GM18873 (cell line): ENCODE data around the gene GNG11.

ENCODE experiments used
- ATAC-seq: cut with Tn5 transposase; IDR thresholded peaks from one replicate; pipeline ENCODE4 v1.9.1; 2021; ENCODE audit warnings: mild to moderate bottlenecking, moderate library complexity, moderate number of reproducible peaks; ENCODE audit not compliant: unreplicated experiment, low FRiP score

The GNG11 gene

DNA sequence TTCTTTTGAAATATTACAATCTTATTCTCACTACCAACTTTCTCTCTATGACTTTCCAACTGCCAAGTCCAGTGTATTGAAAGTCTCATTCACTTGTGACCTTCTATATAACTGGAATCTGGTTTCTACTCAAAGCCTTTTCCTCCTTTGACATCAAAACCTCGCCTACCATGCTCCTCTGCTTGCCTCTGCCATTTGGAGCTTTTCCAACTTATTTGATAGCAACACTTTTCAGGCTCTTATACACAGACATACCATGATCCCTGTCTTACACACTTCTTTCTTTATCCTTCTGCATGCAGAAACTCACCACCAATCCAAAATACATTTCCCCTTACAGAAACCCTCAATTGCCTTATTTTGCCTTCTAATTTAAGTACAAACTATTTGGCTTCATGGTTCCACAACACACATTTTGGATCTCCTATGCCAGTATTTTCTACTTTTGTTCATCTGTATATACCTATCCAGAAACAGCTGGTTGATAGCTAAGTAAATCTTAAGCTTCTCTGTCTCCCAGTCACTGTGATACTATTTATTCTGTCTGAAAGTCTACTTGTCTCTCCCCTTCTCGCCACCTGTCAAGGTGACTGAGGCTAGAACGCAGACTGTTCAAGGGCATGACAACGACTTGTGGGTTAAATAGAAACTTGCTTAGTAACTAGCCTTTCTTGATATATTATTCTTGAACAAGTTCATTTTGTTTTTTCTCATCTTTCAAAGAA lies 22.4 kb downstream of the GNG11 start:
- no peak for ATAC-seq

DNA sequence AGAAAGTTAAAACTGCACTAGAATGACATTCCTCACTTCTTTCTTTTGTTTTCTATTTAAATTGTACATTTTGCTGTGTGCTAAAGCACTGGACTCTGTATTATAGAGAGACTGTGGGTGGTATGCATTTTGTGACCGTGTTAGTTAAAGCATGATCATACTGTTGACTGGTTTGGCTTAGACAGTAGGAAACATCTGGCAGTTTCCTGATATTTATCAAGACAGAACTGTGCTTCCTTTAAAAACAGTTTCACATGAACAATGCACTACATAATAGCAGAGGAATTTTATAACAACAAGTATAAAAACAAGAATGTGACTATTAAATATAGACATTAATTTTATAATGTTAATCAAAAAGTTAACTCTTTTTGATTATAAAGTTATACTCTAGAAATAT lies 23.1 kb downstream of the GNG11 start:
- no peak for ATAC-seq

GRCh38 chr7:93945083-93945482 lies 23.5 kb downstream of the GNG11 start:
- ATAC-seq: no peak

DNA sequence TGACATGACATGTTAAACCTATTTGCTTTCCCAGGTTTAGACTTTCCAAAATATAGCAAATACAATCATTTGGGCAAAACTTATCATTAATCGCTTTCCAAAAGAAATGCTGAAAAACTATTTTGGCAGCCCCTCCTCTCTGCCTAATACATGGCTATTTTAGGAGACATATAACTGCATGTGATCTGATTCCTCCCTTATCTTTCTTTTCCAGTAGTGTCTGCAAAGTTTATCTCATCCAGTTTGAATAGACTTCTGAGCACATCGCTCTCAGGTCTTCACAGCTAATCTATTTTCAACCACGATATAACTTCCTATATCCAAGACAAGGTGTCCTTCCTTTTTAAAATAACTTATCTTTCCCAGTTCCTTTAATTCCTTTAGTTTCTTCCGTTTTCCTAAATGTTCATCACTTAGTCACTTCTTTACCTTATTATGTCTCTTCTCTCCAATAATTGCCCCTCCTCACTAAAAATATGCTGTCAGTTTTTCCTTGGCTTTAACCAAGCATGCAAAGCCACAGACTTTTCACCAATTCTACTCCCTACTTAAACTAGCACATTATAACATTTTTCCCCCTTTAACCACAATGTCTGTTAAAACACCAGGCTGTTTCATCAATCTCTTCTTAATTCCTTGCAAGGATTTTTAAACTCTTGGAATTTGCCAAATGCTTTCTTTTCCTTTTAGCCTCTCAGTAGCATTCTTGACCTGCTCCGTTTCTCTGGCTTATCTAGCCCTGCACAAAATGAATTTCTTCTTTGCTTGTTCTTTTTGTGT lies 24.4 kb downstream of the GNG11 start:
- ATAC-seq: no peak

DNA sequence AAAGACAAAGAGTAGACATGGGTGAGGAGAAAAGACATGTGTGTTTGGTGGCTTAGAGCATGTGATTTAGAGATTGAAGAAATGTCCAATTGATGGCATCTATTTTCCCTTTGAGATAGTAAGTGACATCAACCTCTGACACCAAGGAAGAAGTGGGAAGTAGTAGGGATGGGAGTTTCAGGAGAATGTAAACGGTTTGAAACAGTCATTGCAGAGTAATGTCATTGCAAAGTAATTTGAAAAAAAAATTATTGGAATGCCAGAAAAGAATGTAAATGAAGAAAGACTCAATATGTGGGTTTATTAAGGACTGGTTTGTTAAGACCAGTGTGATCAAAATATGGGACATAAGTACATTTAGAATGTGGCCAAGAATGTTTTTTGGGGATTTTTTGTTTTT lies 26.6 kb downstream of the GNG11 start:
- no peak for ATAC-seq

- no peak for ATAC-seq
Measured at GRCh38 chr7:93948873-93949272, 27.3 kb downstream of the GNG11 start.

GRCh38 chr7:93949423-93949822 lies 27.9 kb downstream of the GNG11 start:
- ATAC-seq: no peak

DNA sequence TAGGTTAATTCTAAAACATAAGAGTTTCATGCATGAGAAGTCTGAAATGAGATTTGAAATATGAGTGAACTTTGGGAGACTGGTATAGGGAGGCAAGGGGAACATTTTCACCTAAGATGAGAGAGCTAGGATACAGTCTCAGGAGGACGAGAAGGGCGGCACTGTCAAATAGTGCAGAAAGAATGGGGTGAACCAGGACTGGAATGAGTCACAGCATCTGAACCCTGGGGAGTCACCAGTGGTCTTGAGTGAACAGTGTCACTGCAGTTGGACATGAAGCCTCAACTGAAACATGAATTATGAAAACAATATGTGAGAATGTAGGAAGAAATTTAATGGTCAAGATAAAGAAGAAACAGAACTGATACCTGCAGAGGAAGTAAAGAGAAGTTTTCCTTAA lies 33.8 kb downstream of the GNG11 start:
- ATAC-seq: peak; percentile 70

DNA sequence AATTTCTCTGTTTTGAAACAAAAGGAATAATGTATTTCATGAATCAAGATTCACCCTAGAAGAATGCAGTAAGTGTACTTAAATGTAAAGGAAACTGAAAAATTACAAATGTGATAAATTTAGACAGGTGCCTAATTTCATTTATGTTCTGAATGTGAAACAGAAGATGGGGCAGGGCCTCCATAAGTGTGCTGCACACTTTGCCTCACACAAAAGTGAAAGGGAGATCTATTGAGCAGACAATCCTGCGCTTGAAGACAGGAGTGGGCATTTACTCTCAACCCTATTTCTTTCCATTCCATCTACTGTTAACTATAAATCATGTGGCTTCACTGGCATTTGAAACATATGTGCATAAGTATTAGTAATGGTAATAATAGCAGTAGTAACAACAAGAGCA lies 36.2 kb downstream of the GNG11 start:
- ATAC-seq: no peak

DNA sequence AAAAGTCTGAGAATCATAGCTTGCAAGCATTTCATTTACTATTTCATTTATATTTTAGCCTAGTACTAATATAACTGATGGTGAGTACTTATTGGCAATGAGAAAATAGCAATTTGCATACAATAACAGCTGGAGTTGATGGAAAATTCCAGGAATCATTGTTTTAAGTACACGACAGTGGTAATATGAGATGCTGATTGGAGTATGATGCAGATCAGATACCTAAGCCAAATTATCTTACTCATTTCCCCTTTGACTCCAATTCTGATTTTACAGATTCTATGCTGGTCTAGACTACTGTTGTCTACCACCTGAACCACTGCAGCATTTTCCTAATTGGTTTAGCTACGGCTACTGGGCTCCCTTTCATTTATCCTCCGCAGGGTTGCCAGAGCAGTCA lies 36.7 kb downstream of the GNG11 start:
- no peak for ATAC-seq

DNA sequence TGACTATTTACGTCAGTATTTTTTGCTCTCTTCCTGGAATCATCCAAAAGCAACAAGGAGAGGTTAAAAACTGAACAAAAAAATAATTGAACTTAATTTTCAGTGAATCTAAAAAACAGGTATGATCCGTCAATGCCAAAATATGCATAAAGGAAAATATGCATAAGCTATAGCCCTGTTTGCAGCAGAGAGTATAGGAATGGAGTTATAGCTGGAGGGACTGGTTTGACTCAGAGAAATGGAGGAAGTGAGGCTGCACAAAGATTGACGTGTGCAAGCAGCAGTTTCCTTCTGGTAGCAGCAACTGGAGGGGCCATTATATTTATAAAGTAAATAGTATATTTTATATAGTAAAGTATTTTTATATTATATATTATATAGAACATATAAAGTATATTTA lies 37.1 kb downstream of the GNG11 start:
- no peak for ATAC-seq

- no peak for ATAC-seq
Measured at GRCh38 chr7:93960986-93961385, 39.5 kb downstream of the GNG11 start.

DNA sequence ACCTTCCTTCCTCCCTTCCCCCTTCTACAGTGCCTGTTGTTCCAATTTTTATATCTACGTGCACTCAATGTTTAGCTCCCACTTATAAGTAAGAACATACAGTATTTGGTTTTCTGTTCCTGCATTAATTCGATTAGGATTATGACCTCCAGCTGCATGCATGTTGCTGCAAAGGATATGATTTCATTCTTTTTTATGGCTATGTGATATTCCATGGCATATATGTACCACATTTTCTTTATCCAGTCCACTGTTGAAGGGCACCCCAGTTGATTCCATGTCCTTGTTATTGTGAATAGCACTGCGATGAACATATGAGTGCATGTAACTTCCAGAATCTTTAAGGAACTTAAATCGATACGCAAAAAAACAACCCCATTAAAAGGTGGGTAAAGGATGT lies 42.7 kb downstream of the GNG11 start:
- ATAC-seq: no peak

- ATAC-seq: no peak
Measured at GRCh38 chr7:93964813-93965212, 43.3 kb downstream of the GNG11 start.

- no peak for ATAC-seq
Measured at GRCh38 chr7:93968911-93969620, 47.5 kb downstream of the GNG11 start.

GRCh38 chr7:93972029-93972725 lies 50.6 kb downstream of the GNG11 start:
- ATAC-seq: no peak

- ATAC-seq: no peak
Measured at GRCh38 chr7:93973134-93973533, 51.6 kb downstream of the GNG11 start.

DNA sequence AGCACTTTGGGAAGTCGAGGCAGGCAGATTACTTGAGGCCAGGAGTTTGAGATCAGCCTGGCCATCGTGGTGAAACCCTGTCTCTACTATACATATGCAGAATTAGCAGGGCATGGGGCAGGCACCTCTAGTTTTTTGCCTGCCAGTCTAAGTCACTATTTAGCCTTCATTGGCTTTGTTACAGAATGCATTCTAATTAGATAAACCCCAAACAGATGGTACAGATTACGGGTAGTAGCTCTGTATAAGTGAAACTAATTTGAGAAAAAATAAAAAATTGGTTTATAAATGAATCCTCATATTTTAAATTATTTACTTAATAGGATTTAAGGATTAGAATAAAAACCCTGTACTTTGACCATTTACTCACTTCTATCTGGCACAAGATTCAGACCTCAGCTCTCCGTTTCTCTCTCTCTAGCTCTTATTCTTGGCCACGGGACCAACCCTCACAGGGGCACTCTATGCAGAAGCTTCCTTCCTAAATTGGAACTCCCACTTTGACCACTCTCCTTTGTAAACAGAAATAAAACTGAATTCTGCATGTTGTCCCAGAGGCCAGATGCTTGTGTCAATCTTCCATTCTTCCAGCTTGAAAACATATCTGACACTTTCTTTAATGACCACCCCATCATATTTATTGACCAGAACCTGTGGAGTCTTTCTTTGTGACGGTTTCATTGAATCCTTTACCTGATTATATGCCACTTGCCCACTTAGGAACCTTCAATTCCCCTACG lies 55.8 kb downstream of the GNG11 start:
- no peak for ATAC-seq
